IMR-90 (cell line): Measurements from ENCODE around the gene ZNF423.

Source experiments
- CEBPB ChIP-seq: IDR thresholded peaks from 2 replicates; pipeline ENCODE4 v1.6.1; 2012; ENCODE audit warnings: low read depth, low read length, improper control_type of control experiment
- CTCF ChIP-seq: conservative IDR thresholded peaks from 2 replicates; pipeline ENCODE4 v1.5.1; 2012; ENCODE audit warnings: mild to moderate bottlenecking, low read depth, low read length, improper control_type of control experiment
- ELK1 ChIP-seq: fragments of 150-350 bp; IDR thresholded peaks from 2 replicates; pipeline ENCODE4 v1.6.1; 2016; ENCODE audit warnings: low read depth, mild to moderate bottlenecking, low read length, moderate library complexity, borderline replicate concordance
- POLR2A ChIP-seq: IDR thresholded peaks from 2 replicates; pipeline ENCODE4 v1.6.1; 2012; ENCODE audit warnings: mild to moderate bottlenecking, low read depth, low read length
- RAD21 ChIP-seq: IDR thresholded peaks from 2 replicates; pipeline ENCODE4 v1.6.1; 2012; ENCODE audit warnings: low read length, improper control_type of control experiment
- RFX5 ChIP-seq: IDR thresholded peaks from 2 replicates; pipeline ENCODE4 v1.8.0; 2012; ENCODE audit warnings: low read depth, mild to moderate bottlenecking, low read length, moderate library complexity

- no peak for TF ChIP-seq CTCF
- no peak for TF ChIP-seq CEBPB
- no peak for TF ChIP-seq RFX5
- TF ChIP-seq RAD21, result no peak
- no peak for TF ChIP-seq POLR2A
- TF ChIP-seq ELK1, result no peak
These were observed 342.9 kb downstream of the ZNF423 start for GRCh38 chr16:49513040-49513439.
